GM19025 (cell line): Measurements from ENCODE around the gene MFAP4.

Experiments
- ATAC-seq: cut with Tn5 transposase; IDR thresholded peaks from one replicate; pipeline ENCODE4 v1.9.1; 2021; ENCODE audit warnings: mild to moderate bottlenecking, low read depth, moderate library complexity; ENCODE audit not compliant: unreplicated experiment

Gene MFAP4

GRCh38 chr17:19410875-19411620 is 24.1 kb upstream of the MFAP4 start, which contains the start of gene RNF112:
TSS of gene RNF112 (plus strand) at chr17:19411232. CDS start at chr17:19411409, 177 bp downstream.
- ATAC-seq, result no peak

- ATAC-seq, result no peak
These were observed 23.1 kb upstream of the MFAP4 start for GRCh38 chr17:19410091-19410490.

- ATAC-seq, result no peak
These were observed 22.5 kb upstream of the MFAP4 start for GRCh38 chr17:19409509-19409908.

GRCh38 chr17:19409066-19409465 is 22.1 kb upstream of the MFAP4 start:
- no peak for ATAC-seq

GRCh38 chr17:19408346-19408710 is 21.3 kb upstream of the MFAP4 start:
- no peak for ATAC-seq

- no peak for ATAC-seq
These were observed 20.8 kb upstream of the MFAP4 start for GRCh38 chr17:19407601-19408345.

- ATAC-seq, result no peak
These were observed 18.1 kb upstream of the MFAP4 start for GRCh38 chr17:19405114-19405513.

- ATAC-seq, result no peak
These were observed 17.3 kb upstream of the MFAP4 start for GRCh38 chr17:19404264-19404663.

- no peak for ATAC-seq
These were observed 16.0 kb upstream of the MFAP4 start for GRCh38 chr17:19403021-19403420.

GRCh38 chr17:19402171-19402570 is 15.2 kb upstream of the MFAP4 start:
- no peak for ATAC-seq

- ATAC-seq, result no peak
These were observed 14.5 kb upstream of the MFAP4 start for GRCh38 chr17:19401321-19402010.

GRCh38 chr17:19399750-19400450 is 12.9 kb upstream of the MFAP4 start:
- ATAC-seq, result no peak

- no peak for ATAC-seq
These were observed 11.6 kb upstream of the MFAP4 start for GRCh38 chr17:19398301-19399181.

GRCh38 chr17:19397556-19398041 is 10.6 kb upstream of the MFAP4 start:
- ATAC-seq, result no peak

GRCh38 chr17:19392303-19392702 is 5.3 kb upstream of the MFAP4 start:
- ATAC-seq, result no peak

- no peak for ATAC-seq
These were observed 4.4 kb upstream of the MFAP4 start for GRCh38 chr17:19391432-19391831.

- no peak for ATAC-seq
These were observed 4.0 kb upstream of the MFAP4 start for GRCh38 chr17:19390951-19391350.

- no peak for ATAC-seq
These were observed 2.1 kb upstream of the MFAP4 start for GRCh38 chr17:19388791-19389785.
